HFF-Myc (cell line): ENCODE measurements around the gene LMAN1.

Experiments
- DNase-seq: peaks from one replicate; pipeline ENCODE4 v3.0.0-alpha.2; 2011; ENCODE audit warnings: low read depth; ENCODE audit errors: extremely low read depth
- H3K4me3 ChIP-seq: replicated peaks from 2 replicates; pipeline ENCODE4 v1.5.1; 2011; ENCODE audit warnings: low read depth, mild to moderate bottlenecking, control low read depth, low read length
- TF ChIP-seq, protein P1 (sequence below): IDR thresholded peaks from 2 replicates; pipeline ENCODE4 v1.5.1; 2012; ENCODE audit warnings: mild to moderate bottlenecking, low read depth, low read length, control low read depth; ENCODE audit errors: missing control alignments

LMAN1 gene

DNA sequence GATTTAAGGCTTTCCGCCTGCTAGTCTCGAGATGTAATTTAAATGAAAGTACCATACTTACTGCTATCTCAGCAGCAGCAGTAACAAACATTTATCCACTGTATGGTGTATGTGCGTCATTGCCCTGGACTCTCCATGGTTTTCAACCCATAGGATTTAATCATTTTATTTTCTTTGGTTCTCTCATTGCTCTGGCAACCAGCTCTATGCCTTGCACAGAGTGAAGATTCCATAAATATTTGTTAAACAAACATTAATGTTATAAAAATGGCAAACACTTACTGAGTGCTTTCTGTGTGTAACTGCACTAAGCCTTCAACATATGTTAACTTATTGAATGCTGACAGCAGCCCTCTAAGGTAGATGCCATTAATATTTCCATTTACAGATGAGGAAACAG lies 1.3 kb upstream of the LMAN1 start:
- H3K4me3 ChIP-seq, result no peak overlapping the region
- TF ChIP-seq, protein P1, sequence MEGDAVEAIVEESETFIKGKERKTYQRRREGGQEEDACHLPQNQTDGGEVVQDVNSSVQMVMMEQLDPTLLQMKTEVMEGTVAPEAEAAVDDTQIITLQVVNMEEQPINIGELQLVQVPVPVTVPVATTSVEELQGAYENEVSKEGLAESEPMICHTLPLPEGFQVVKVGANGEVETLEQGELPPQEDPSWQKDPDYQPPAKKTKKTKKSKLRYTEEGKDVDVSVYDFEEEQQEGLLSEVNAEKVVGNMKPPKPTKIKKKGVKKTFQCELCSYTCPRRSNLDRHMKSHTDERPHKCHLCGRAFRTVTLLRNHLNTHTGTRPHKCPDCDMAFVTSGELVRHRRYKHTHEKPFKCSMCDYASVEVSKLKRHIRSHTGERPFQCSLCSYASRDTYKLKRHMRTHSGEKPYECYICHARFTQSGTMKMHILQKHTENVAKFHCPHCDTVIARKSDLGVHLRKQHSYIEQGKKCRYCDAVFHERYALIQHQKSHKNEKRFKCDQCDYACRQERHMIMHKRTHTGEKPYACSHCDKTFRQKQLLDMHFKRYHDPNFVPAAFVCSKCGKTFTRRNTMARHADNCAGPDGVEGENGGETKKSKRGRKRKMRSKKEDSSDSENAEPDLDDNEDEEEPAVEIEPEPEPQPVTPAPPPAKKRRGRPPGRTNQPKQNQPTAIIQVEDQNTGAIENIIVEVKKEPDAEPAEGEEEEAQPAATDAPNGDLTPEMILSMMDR, result no peak
- DNase-seq, result no peak

DNA sequence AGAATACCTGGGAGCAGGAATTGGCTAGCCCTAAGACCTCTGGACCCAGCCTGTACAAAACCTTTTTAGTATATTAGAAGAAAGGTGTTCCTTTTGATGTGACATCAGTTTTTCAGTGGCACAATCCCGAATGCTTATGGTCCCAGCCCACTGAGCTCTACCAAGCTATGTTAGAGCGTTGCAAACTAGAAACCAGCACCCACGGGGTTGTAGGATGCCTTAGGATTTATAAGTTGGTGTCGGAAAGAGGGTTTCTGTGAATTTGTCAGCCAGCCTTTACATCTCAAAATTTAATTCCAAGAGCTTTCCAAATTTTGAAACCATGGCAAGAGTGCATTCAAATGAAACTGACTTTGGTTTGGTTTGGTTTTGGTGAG lies 499 bp upstream of the LMAN1 start:
- no peak for DNase-seq

DNA sequence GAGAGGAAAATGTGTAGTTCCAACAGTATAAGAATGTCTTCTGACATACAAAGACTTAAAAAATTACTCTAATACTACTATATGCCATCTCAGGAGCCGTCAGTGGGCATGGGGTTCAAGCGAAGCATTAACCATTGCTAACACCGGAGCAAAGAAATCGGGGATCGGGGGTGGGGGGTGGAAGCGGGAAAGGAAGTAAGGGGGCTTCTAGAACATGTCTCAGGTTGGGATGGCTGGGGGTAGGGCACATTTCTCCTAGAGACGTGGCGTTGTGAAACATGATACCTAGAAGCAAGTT lies 702 bp downstream of the LMAN1 start:
- TF ChIP-seq, protein P1, result no peak
- DNase-seq, result peak; percentile 44
- peak overlapping the region; percentile 96 for H3K4me3 ChIP-seq

More for the DNA sequence above, 499 bp upstream of the LMAN1 start:
- TF ChIP-seq, protein P1, result no peak
- peak overlapping the region; percentile 96 for H3K4me3 ChIP-seq

DNA sequence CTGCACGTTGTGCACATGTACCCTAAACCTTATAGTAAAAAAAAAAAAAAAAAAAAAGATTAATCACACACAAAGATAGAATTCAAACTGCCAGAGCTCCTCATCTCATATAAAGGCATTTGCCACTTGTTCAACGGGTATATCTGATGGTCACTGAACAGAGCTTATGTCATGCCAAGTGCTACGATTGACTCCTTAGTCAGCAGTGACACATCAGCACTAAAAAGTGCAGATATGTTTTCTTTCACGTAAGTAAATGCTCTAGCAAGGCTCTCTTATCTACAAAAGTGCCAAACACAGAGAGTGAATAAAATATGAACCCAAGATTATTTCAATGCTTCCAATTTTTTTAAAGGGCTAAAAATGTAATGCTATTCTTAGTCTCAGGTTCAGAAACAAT lies 1.1 kb downstream of the LMAN1 start:
- peak overlapping the region; percentile 96 for H3K4me3 ChIP-seq
- DNase-seq, result no peak
- TF ChIP-seq, protein P1, result no peak

DNA sequence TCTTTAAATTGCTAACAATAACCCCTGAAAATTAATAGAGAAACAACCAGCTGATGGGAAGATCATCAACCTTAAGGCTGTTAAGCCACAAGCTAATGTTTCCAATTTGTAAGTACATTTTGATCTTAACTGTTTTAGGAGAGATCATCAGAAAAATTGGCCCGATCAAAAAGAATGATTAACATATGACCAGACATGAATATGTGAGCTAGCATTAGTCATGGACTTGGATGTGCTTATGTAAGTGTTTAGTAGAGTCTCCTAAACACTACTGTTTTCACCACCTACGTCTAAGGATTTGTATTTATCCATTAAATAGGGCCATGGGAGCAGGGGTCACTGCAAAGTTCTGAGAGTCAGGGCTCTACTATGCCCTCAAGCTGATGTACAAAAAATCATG lies 4.3 kb downstream of the LMAN1 start:
- no peak for DNase-seq
- TF ChIP-seq, protein P1, result no peak
- no peak overlapping the region for H3K4me3 ChIP-seq

DNA sequence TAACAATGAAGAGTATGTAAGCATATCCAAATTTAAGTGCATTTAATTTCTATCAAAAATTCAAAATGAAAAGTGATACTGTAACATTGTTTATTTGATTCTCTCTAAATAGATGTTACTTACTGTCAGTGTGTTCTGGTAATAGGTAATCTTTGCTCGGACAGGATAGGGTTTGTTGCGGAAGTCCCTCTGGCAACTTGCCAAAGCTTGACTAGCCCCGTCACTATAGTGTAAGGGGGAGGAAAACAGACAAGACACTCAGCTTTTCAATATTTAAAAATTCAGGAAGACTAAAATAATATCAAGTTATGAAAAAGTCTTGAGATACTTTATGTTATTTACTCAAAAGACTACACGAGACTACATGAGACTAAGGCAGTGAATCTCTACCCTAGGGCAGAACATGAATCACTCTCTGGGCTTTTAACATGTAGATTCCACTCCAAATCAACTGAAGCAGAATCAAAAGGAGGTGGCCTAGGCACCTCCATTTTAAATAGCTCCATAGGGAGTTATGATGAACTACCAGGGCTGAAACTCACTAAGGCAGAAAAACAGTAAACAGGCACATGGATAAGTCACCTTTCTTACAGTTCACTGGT lies 5.9 kb downstream of the LMAN1 start:
- H3K4me3 ChIP-seq, result no peak overlapping the region
- TF ChIP-seq, protein P1, result no peak
- no peak for DNase-seq

DNA sequence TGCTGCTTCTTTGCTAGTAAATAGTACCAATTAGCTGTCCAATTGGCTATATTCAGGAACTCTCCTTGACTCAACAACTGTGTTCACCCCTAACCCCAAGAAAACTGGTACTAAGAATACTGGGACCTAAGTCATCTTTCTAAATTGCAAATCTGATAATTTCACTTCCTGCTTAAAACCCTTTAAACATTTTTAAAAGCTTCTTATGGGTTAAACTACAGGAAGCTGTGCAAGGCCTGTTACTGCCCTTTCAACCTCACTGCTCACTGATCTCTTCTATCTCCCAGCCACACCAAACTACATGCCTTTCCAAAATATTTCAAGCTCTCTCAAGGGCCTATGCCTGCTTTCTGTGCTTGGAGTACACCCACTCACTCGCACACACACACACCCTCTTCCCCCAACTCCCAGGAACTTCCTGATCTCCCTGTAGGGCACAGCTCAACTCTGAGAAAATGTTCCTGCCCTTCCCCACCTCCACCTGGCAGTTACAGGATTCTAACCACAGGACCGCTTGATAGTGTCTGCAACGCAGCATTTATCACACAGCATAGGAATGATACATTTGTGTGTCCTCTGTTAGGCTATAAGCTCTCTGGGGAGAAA lies 6.7 kb downstream of the LMAN1 start:
- TF ChIP-seq, protein P1, result no peak
- no peak overlapping the region for H3K4me3 ChIP-seq
- DNase-seq, result no peak
